CD14-positive monocyte (primary cell): ENCODE results near the gene ZNF546. TPM values are rescaled to one million over a fixed set of nuclear protein-coding genes. Genes with fewer than 3 reads are reported as not detected.
"Not testable (repeated sequence)": the region's sequence is repeated elsewhere in the genome, so short reads cannot be mapped to it uniquely, and the experiment has no call there.

Experiments used
- DNase-seq, 3 donors: peaks; one replicate each; pipeline ENCODE4 v3.0.0-alpha.2; 2011 to 2022
- H2AFZ ChIP-seq: 2 replicates; pipeline ENCODE4 v1.6.0; 2012; ENCODE audit warnings: mild to moderate bottlenecking, low read depth, low read length, inconsistent platforms; ENCODE audit not compliant: insufficient read depth, poor library complexity, severe bottlenecking
- H3K27ac ChIP-seq, 2 donors: 1 replicate in 1 of 2; 2 replicates in 1 of 2; pipeline ENCODE4 v1.5.1; 2012 to 2013; ENCODE audit warnings: low read length in 2 of 2, control low read depth in 1 of 2, inconsistent platforms in 1 of 2, low read depth in 1 of 2, mild to moderate bottlenecking in 1 of 2
- H3K27me3 ChIP-seq, 2 donors: one replicate each; pipeline versions ENCODE4 v1.6.0 to v1.6.1; 2011 to 2013; ENCODE audit warnings: low read length in 2 of 2; ENCODE audit not compliant: control insufficient read depth in 2 of 2, insufficient read depth in 2 of 2
- H3K36me3 ChIP-seq, 2 donors: replicated peaks in 1 of 2; 1 replicate in 1 of 2; 2 replicates in 1 of 2; pipeline versions ENCODE4 v1.5.1 to v1.6.1; 2012 to 2013; ENCODE audit warnings: low read length in 2 of 2, control low read depth in 1 of 2, inconsistent platforms in 1 of 2, mild to moderate bottlenecking in 1 of 2; ENCODE audit not compliant: insufficient read depth in 2 of 2, control insufficient read depth in 1 of 2
- H3K4me1 ChIP-seq, 2 donors: 1 replicate in 1 of 2; 2 replicates in 1 of 2; pipeline versions ENCODE4 v1.5.1 to v1.6.1; 2012 to 2013; ENCODE audit warnings: low read length in 2 of 2, control low read depth in 1 of 2, inconsistent platforms in 1 of 2, mild to moderate bottlenecking in 1 of 2, moderate library complexity in 1 of 2; ENCODE audit not compliant: insufficient read depth in 2 of 2, control insufficient read depth in 1 of 2
- H3K4me2 ChIP-seq: replicated peaks from 2 replicates; pipeline ENCODE3; 2012; ENCODE audit warnings: low read length, moderate library complexity, mild to moderate bottlenecking; ENCODE audit not compliant: poor library complexity, severe bottlenecking; ENCODE audit errors: extremely low read depth
- H3K4me3 ChIP-seq, 3 experiments: fragments of 200-600 bp in 1 of 3; sonication (generic) in 1 of 3; replicated peaks in 1 of 3; 1 replicate in 2 of 3; 2 replicates in 1 of 3; pipeline ENCODE4 v1.5.1; 2011 to 2013; ENCODE audit warnings: low read length in 3 of 3, mild to moderate bottlenecking in 3 of 3, control low read depth in 2 of 3, low read depth in 2 of 3, inconsistent platforms in 1 of 3, moderate library complexity in 1 of 3
- H3K79me2 ChIP-seq: 2 replicates; pipeline ENCODE4 v1.6.0; 2012; ENCODE audit warnings: mild to moderate bottlenecking, control low read depth, inconsistent platforms, low read length, moderate library complexity; ENCODE audit not compliant: insufficient read depth
- H3K9ac ChIP-seq: 2 replicates; pipeline ENCODE4 v1.6.0; 2017; ENCODE audit warnings: low read length, mild to moderate bottlenecking; ENCODE audit not compliant: insufficient read depth, poor library complexity, severe bottlenecking
- H3K9me3 ChIP-seq, 2 donors: replicated peaks in 1 of 2; 1 replicate in 1 of 2; 2 replicates in 1 of 2; pipeline versions ENCODE4 v1.5.1 to v1.6.1; 2012 to 2013; ENCODE audit warnings: low read length in 2 of 2, control low read depth in 1 of 2; ENCODE audit not compliant: control insufficient read depth in 1 of 2, insufficient read depth in 1 of 2
- H4K20me1 ChIP-seq: 2 replicates; pipeline ENCODE4 v1.6.0; 2012; ENCODE audit warnings: mild to moderate bottlenecking, low read length, control low read depth, moderate library complexity; ENCODE audit not compliant: insufficient read depth
- H3K27ac Mint-ChIP-seq, 7 donors: one replicate each; pipeline ENCODE4 v1.8.0; 2020; ENCODE audit warnings: mild to moderate bottlenecking in 7 of 7, mixed read lengths in 7 of 7, moderate library complexity in 6 of 7, inconsistent platforms in 2 of 7
- H3K27me3 Mint-ChIP-seq, 3 donors: one replicate each; pipeline ENCODE4 v1.8.0; 2021 to 2022; ENCODE audit warnings: low read depth in 3 of 3, mild to moderate bottlenecking in 3 of 3, mixed read lengths in 3 of 3, moderate library complexity in 3 of 3, inconsistent platforms in 1 of 3
- H3K36me3 Mint-ChIP-seq, 2 donors: one replicate each; pipeline ENCODE4 v1.8.0; 2020; ENCODE audit warnings: mixed read lengths in 2 of 2, inconsistent platforms in 1 of 2, mild to moderate bottlenecking in 1 of 2
- H3K4me1 Mint-ChIP-seq: one replicate; pipeline ENCODE4 v1.8.0; 2020; ENCODE audit warnings: mild to moderate bottlenecking, mixed read lengths
- H3K4me3 Mint-ChIP-seq, 2 donors: one replicate each; pipeline ENCODE4 v1.8.0; 2020; ENCODE audit warnings: mild to moderate bottlenecking in 2 of 2, mixed read lengths in 2 of 2, moderate library complexity in 1 of 2
- H3K9me3 Mint-ChIP-seq, 7 donors: one replicate each; pipeline ENCODE4 v1.8.0; 2020 to 2022; ENCODE audit warnings: mixed read lengths in 7 of 7, mild to moderate bottlenecking in 6 of 7, moderate library complexity in 6 of 7, inconsistent platforms in 2 of 7
- CTCF ChIP-seq: fragments of 200-600 bp; IDR thresholded peaks from one replicate; pipeline ENCODE4 v1.8.0; 2022; ENCODE audit warnings: antibody characterized with exemption, mild to moderate bottlenecking
- WGBS: methylation state at CpG from one replicate; pipeline ENCODE4 v1.1.5; 2013; ENCODE audit warnings: missing lambda C conversion rate; ENCODE audit not compliant: insufficient coverage; 5-methylcytosine and 5-hydroxymethylcytosine counted together
- intact Hi-C, 2 donors: fragments of 100-400 bp; cut with micrococcal nuclease; formaldehyde crosslinking; loops; one replicate each; pipeline versions ENCODE4 v1.15.0 to v1.15.1; 2023
- polyA plus RNA-seq, 3 donors: library from polyadenylated mRNA; depleted of rRNA in 1 of 3; unstranded in 2 of 3; stranded (reverse) in 1 of 3; fragments of 300-500 nt in 2 of 3; fragments of >200 nt in 1 of 3; fragmentation: Illumina TruSeq in 2 of 3; gene quantifications; 1 replicate in 2 of 3; 2 replicates in 1 of 3; pipeline ENCODE4 v1.2.3, GENCODE V29; 2012 to 2021

The ZNF546 gene
- polyA plus RNA-seq, 3 donors, result 1.3 to 2.3 (median 1.4) TPM

- no peak overlapping the region for H3K27ac ChIP-seq
- H3K4me3 ChIP-seq, result peak overlapping the region in 1 of 3 experiments; percentile 18
- H3K4me3 Mint-ChIP-seq, result no peak overlapping the region
- no peak overlapping the region for H3K9ac ChIP-seq
- H3K36me3 ChIP-seq, result no peaks in the 10 kb centered on the region
- H3K9me3 ChIP-seq, result peaks cover 37 to 86% of the 10 kb centered on the region in 2 donors
- no peak overlapping the region for H3K4me2 ChIP-seq
- H3K36me3 Mint-ChIP-seq, result peaks cover 0 to 2% of the 10 kb centered on the region in 2 donors
- no peak overlapping the region for H2AFZ ChIP-seq
- intact Hi-C loops, result no loop called here
- DNase-seq, result no peak
- H3K4me1 Mint-ChIP-seq, result no peaks in the 10 kb centered on the region
- no peaks in the 10 kb centered on the region for H3K27me3 Mint-ChIP-seq
- no peak for TF ChIP-seq CTCF
- no peaks in the 10 kb centered on the region for H3K4me1 ChIP-seq
- H3K27ac Mint-ChIP-seq, result no peak overlapping the region
- no peaks in the 10 kb centered on the region for H4K20me1 ChIP-seq
- H3K79me2 ChIP-seq, result no peaks in the 10 kb centered on the region
- WGBS, result no CpG with 5 or more reads among the region's 2 CpGs
- H3K9me3 Mint-ChIP-seq, result peaks cover 22 to 87% (median 78%) of the 10 kb centered on the region in 7 donors
- no peaks in the 10 kb centered on the region for H3K27me3 ChIP-seq
Measured at GRCh38 chr19:40033989-40034560, 37.2 kb downstream of the ZNF546 start.

GRCh38 chr19:40035996-40036395 lies 39.1 kb downstream of the ZNF546 start:
- no peak overlapping the region for H2AFZ ChIP-seq
- no peak overlapping the region for H3K4me2 ChIP-seq
- H3K27ac ChIP-seq, result no peak overlapping the region
- WGBS, result no CpG with 5 or more reads among the region's 4 CpGs
- DNase-seq, result no peak
- H3K27me3 Mint-ChIP-seq, result no peaks in the 10 kb centered on the region
- no peaks in the 10 kb centered on the region for H4K20me1 ChIP-seq
- no peak overlapping the region for H3K9ac ChIP-seq
- no peaks in the 10 kb centered on the region for H3K4me1 ChIP-seq
- no peak for TF ChIP-seq CTCF
- no peak overlapping the region for H3K27ac Mint-ChIP-seq
- H3K9me3 ChIP-seq, result peaks cover 29 to 67% of the 10 kb centered on the region in 2 donors
- H3K9me3 Mint-ChIP-seq, result peaks cover 19 to 83% (median 76%) of the 10 kb centered on the region in 7 donors
- H3K36me3 Mint-ChIP-seq, result peaks cover 0 to 2% of the 10 kb centered on the region in 2 donors
- no peak overlapping the region for H3K4me3 ChIP-seq
- H3K79me2 ChIP-seq, result no peaks in the 10 kb centered on the region
- H3K4me1 Mint-ChIP-seq, result no peaks in the 10 kb centered on the region
- H3K27me3 ChIP-seq, result no peaks in the 10 kb centered on the region
- intact Hi-C loops, result no loop called here
- H3K36me3 ChIP-seq, result no peaks in the 10 kb centered on the region
- H3K4me3 Mint-ChIP-seq, result no peak overlapping the region

GRCh38 chr19:40038047-40038446 lies 41.2 kb downstream of the ZNF546 start:
- H3K4me1 Mint-ChIP-seq, H3K79me2 ChIP-seq, H4K20me1 ChIP-seq, H3K9ac ChIP-seq, H3K36me3 Mint-ChIP-seq, H3K4me2 ChIP-seq, DNase-seq, H3K27ac ChIP-seq, H3K27me3 ChIP-seq, H3K36me3 ChIP-seq, H3K27me3 Mint-ChIP-seq, H3K4me3 Mint-ChIP-seq, intact Hi-C loops, H3K4me3 ChIP-seq, H3K27ac Mint-ChIP-seq, H2AFZ ChIP-seq, H3K4me1 ChIP-seq: not testable (repeated sequence)
- peaks cover 17 to 81% (median 73%) of the 10 kb centered on the region in 7 donors for H3K9me3 Mint-ChIP-seq
- no CpG with 5 or more reads among the region's 3 CpGs for WGBS
- H3K9me3 ChIP-seq, result peaks cover 22 to 49% of the 10 kb centered on the region in 2 donors
